Fibroblast of skin of right biceps (primary cell): ENCODE measurements around the gene SLC8A3.

Experiments
- DNase-seq: peaks from one replicate; pipeline ENCODE4 v3.0.0-alpha.2; 2013

The SLC8A3 gene

GRCh38 chr14:70019695-70020094 lies 169.1 kb downstream of the SLC8A3 start:
- DNase-seq = no peak

- DNase-seq = no peak
Measured at GRCh38 chr14:70018713-70019211, 170.0 kb downstream of the SLC8A3 start.

GRCh38 chr14:70018230-70018629 lies 170.5 kb downstream of the SLC8A3 start:
- no peak for DNase-seq

- DNase-seq = no peak
Measured at GRCh38 chr14:70014406-70015095, 174.2 kb downstream of the SLC8A3 start.

- DNase-seq = peak; percentile 2
Measured at GRCh38 chr14:70013271-70013873, 175.4 kb downstream of the SLC8A3 start.

- no peak for DNase-seq
Measured at GRCh38 chr14:70011708-70012107, 177.0 kb downstream of the SLC8A3 start.

- no peak for DNase-seq
Measured at GRCh38 chr14:70011098-70011497, 177.7 kb downstream of the SLC8A3 start.

GRCh38 chr14:70009961-70010360 lies 178.8 kb downstream of the SLC8A3 start:
- DNase-seq = no peak

GRCh38 chr14:70008284-70009262 lies 180.2 kb downstream of the SLC8A3 start:
- DNase-seq = no peak

GRCh38 chr14:70006699-70007098 lies 182.1 kb downstream of the SLC8A3 start:
- DNase-seq = no peak

- no peak for DNase-seq
Measured at GRCh38 chr14:70005281-70005805, 183.4 kb downstream of the SLC8A3 start.

GRCh38 chr14:70004791-70005190 lies 184.0 kb downstream of the SLC8A3 start:
- DNase-seq = no peak

GRCh38 chr14:70002589-70003346 lies 186.0 kb downstream of the SLC8A3 start:
- DNase-seq = no peak

GRCh38 chr14:70000601-70001000 lies 188.2 kb downstream of the SLC8A3 start:
- no peak for DNase-seq

- DNase-seq = peak; percentile 2
Measured at GRCh38 chr14:69999261-69999674, 189.5 kb downstream of the SLC8A3 start.

GRCh38 chr14:69997849-69998248 lies 190.9 kb downstream of the SLC8A3 start:
- no peak for DNase-seq

- no peak for DNase-seq
Measured at GRCh38 chr14:69996216-69996615, 192.5 kb downstream of the SLC8A3 start.
